NCI-H2196 (cell line): ENCODE data around the gene PDE1A.

Experiments used
- DNase-seq: peaks from one replicate; lab custom pipeline; 2025; ENCODE audit not compliant: unreplicated experiment; lab: John Stamatoyannopoulos, UW

PDE1A gene

DNA sequence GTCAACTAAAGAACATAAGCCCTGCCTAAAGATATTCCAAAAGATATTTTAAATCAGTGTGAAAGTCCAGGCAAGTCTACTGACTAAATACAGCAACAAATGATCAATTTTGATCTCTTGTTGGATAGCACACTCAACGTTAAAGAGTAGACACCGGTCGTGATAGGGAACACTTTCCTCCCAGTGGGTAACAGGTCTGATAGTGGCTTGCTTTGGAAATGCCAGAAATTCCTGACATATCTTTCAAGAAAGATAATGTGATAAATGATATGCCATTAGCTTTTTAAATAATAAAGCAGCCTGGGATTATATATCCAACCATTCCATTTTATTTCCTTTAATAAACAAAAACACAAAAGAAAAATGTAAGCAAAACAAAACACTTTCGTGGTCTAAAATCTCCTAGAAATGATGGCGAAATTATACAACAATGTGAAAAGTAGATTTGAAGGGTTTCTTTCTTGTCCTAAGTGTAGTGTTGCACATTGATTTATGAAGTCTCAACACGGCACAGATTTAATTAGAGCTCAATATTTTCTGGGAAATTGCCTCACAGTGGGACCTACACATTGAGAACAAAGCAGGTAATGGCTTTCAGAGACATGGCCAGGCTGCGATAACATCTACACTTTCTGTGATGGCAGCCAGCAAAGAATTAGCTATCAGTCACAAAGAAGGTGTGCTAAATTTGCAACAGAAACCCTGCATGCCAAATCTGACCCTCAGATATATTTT lies 282.6 kb downstream of the PDE1A start:
- no peak for DNase-seq

- no peak for DNase-seq
Measured at GRCh38 chr2:182142062-182142461, 284.8 kb downstream of the PDE1A start.

- DNase-seq = no peak
Measured at GRCh38 chr2:182134201-182134600, 292.6 kb downstream of the PDE1A start.

DNA sequence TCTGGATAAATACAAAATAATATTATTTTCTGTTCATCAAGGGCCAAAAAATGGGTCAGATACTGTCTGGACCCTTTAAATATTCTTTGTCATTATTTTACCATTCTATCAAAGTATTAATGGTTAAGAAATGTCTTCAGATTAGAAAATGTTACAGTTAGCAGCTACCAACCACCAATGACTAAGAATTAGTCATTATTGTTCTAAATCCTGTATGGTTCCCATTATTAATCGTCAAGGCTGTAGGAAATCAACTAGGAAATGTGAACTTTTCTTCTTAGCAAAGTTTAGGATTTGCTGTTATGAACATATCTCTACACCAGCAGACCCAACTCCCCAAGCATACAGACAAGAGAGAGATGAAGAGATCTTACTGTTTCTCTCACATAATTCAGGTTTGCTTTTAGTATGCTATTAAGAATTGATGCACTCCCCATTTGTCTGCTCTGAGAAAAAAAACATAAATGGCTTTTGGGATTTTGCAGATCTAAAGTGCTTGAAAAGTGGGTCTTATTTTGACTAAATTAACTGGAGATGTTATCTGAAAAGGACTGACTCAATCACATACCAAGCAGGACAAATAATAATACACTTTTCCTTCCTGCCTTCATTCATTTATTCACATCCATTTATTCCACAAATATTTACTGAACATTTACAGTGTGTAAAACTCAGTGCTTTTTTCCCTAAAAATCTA lies 293.5 kb downstream of the PDE1A start:
- no peak for DNase-seq

- DNase-seq = no peak
Measured at GRCh38 chr2:182132605-182133004, 294.2 kb downstream of the PDE1A start.

DNA sequence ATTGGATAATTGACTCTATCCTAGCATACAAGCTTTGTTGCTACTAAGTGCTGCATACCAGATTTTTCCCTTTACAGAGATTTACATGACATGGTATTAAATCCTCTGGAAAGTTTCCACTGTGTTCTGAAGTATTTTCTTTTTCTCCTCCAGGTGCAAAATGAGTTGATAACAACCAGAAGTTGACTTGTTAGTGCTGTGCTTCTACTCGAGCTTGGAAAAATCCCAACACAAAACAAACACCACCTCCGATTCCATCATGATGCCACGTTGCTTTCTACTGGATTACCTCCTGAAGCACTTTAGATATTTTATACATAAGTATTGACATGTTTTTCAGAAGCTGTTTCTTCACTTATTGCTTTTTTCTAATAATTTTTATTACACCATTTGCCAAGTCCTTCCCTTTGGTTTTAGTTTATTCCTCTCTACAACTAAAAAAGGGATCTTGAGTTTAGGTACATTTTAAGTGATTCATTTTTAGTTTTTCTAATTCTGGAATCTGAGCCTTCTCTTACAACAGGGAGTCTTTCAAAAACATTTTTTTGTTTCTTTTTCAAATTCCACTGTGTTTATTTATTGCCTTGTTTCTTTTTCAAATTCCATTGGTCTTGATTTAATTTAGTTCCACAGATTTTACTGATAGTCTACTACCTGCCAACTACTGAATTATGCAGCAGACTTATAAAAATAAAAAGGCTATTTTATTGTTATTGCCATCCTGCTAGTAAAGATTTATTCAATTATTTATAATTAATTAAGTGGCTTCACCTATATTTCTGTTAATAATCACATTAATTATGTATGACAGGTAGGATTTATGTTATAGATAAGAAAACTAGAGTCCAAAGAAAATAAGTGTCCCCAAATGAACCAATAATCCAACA lies 297.8 kb downstream of the PDE1A start:
- DNase-seq = no peak

DNA sequence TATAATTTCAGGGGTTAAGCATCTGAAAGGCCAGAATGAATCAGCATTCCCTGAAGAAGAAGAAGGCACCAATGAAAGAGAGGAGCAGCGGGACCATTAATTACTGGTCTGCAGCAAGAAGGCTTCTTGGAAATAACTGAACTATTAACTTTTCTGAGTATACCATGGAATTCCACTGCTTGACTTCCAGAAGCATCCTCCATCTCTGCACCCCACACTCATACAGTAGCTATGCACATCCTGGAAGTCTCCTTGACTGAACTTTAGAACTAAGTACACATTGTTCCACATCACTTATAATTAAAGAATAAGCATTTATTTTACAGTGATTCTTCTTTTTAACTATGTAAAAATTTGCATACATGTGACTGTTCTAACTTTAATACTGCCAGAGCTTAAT lies 309.6 kb downstream of the PDE1A start:
- no peak for DNase-seq

GRCh38 chr2:182116774-182117173 lies 310.1 kb downstream of the PDE1A start:
- DNase-seq = no peak

DNA sequence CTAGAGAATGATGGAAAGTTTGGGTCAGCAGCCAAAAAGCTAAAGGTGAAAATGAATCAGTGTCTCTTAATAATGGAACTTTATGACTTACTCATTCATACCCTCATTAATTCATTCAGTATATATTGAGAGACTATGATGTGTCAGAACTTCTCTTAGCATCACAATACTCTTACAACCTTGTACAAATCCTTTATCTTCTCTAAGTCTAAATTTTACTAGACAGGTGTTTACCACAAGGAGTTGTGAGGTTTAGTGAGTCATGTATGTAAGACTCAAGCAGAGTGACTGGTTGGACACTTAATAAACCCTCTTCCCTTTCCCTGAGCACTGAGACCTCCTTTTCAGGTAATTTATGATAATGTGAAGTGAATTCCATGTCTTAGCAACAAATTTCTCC lies 311.6 kb downstream of the PDE1A start:
- DNase-seq = no peak

DNA sequence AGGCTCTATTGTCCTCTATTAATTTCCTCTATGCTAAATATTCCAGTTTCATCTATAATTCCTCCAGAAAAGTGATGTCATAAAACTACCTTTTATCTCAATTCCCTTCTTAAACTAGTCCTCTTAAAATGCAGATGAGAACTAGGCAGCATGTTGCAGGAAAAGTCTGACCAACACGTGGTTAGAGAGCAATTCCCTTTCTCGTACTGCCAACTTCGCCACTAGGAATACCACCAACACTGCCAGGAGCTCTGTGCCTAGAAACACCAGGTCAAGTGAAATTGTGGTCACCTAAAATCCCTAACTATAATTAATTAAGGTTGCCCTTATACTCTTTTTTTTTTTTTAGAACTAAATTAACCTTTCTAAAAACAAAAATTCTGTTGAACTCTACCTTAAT lies 313.5 kb downstream of the PDE1A start:
- no peak for DNase-seq

DNA sequence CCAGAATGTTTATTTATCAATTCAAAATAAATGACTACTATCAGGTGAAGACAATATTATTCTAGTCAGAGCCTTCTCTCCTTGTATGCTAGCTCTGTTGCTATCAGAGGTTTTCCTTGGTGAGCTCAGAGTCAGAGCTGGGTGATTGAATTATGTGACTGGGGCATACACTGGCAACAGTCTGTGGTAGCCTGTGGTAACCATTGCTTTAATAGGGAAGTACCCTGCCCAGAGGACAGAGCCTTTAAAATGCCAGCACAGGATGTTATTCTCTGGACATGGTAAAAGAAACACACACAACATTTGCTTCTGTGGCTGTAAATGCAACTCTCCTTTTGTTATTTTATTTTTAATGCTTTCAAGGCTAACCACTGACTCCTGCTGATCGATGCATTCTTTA lies 316.5 kb downstream of the PDE1A start:
- DNase-seq = no peak

DNA sequence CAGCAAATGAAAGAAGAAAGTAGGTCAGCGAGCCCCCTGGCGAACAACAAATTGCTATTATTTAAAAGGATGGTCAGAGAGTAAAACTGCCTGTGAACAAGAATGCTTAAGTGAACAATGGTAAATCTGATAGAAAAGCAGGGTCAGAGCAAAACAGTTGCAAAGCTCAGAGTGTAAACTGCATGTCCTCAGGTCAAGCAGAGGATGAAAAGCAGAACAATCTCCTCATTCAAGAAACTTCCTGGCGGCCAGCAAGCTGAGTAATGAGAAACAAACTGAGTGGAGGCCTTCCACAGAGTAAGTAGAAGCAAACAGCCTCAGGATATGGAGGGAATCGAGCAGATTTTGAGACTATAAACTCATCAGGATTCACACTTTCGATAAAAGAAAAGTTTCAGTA lies 323.3 kb downstream of the PDE1A start:
- DNase-seq = no peak

DNA sequence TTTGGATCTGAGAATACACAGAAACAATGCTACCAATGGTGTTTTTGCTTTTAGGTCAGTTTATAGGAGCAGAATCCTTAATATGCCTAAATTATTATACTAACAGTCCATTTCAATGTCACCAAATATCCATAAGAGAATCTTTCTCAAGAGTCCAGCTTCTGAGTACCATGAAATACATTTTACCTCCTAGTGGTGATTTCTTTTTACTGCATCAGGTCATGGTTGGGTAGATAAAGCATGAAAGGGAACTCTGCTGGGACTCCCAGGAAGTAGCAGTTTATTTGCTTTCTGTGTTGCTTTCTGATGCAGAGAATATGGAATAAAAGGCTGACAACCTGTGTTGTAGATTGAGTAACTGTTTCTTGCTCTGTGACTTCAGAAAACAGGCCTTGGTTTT lies 325.6 kb downstream of the PDE1A start:
- no peak for DNase-seq

DNA sequence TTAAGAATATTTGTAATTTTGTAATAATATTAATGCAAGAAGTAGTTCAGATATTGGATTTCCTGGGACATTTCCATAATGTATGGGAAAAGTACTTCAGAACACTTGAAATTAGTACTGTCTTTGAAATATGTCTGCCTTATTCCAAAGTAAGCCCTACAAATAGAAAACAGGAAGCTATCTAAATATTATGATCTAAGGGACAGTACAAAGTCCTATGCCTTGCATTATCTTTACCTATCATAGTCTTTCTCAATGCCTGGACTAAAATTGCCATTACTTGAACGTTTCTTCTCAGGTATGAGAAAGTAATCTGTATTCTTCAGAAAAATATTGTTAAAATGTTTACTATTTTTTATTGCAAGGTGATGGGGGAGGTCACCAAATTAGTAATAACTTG lies 328.2 kb downstream of the PDE1A start:
- no peak for DNase-seq

DNA sequence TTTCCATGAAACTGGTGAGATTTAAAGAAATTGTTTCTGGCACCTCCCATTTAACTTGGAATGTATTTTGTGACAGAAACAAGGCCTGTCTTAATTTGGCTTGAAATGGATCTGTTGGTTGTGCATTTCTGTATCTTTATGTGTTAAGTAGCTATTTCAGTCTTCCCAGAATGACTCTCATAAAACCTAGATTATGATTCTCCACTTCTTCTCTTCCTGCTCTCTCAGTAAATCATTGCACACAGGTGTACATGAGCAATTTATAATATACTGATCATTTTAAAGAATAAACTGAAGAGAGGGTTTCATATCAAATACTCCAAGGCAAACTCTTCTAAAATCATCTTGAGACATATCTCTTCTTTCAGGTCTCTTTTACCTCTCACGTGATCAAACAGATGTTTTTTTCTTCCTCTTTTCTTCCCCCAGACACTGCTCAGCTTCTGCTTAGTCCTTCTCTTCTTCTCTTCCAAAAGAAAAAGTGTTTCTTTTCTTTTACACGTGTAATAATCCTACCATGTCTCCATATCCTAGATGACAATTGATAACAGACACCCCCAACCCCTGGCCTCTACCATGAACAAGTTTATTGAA lies 329.2 kb downstream of the PDE1A start:
- no peak for DNase-seq

DNA sequence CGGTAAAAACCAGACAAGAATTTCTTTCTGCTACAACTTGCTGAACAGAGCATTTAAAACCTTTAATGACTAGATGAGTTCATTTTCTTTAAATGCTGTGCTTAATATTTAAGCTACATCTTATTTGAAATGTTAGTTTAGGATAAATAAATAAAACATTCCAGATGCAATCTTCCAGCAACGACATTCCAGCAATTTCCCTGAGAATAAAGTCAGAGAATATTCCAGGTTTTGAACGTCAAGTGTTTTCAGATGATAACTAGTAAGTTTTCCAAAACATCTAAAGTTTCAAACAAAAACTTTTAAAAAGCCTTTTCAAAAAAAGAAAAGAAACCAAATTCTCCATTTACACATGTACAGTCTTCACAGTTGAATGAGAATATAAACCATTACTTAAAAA lies 336.4 kb downstream of the PDE1A start:
- DNase-seq = no peak
